GM21423 (cell line): Measurements from ENCODE around the gene TEX264.

Experiments
- ATAC-seq: cut with Tn5 transposase; IDR thresholded peaks from one replicate; pipeline ENCODE4 v1.9.1; 2021; ENCODE audit warnings: mild to moderate bottlenecking, moderate library complexity; ENCODE audit not compliant: unreplicated experiment

TEX264 gene

DNA sequence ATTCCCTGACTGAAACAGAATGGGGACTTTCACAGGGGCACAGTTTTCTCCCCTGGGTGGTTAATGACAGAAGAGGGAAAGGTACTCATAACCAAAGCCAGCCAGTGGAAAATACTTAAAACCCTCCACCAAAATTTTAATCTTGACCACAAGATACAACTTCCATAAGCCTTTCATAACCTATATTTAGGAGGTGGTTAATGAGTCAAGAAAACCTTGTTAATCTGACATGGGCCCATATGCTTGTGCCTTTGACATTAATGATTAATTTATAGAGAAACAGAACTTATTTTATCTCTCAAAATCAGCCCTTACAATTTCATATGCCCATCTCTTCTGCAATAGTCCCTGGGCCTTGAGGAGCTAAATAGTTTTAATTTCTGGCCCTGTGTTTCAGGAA is 76.8 kb downstream of the TEX264 start:
- ATAC-seq: no peak

DNA sequence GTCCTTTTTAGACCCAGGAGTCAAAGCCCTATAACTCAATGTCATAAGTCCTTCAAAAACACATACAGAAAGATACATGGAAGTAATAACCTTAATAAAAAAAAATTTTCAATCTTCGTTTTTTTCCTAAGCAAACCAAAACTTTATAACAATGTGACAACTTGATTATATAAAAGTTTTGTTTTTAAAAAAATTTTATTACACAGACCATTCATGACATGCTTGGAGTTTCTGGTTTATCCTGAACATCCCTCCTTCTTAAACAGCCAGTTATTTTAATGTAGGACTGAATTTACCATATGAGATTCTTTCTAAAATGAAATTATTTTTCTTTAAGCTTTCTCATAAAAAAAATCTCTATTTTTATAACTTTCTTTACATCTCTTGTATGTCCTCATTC is 77.3 kb downstream of the TEX264 start:
- no peak for ATAC-seq

DNA sequence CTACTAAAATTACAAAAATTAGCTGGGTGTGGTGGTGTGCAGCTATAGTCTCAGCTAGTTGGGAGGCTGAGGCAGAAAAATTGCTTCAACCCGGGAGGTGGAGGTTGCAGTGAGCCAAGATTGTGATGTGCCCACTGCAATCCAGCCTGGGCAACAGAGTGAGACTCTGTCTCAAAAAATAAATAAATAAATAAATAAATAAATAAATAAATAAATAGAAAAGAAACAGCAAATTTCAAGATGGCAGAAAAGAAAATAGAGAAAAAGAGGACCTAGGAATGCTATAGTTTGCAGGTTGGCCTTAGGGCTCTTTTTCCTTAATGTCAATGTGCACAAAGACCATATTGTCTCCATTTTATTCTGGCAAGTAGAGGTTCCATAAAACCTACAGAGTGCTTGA is 79.8 kb downstream of the TEX264 start:
- no peak for ATAC-seq

DNA sequence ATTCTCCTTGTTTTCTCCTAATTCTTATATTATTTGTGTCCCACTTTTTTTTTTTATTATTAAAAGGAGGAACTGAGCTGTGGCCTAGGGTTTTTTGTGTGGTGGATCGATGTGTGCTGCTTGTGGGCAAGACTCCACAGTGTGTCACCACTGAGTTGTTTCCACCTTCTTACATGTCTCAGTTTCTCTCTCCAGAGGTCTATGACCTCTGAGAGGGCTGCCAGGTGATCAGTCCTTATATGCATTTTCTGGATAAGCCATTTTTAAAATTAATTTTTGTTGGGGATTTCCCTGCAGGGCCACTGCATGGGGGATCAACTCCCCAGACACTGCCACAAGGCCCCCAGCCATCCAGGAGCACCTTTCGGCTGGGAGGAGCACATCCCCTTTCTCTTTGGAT is 80.2 kb downstream of the TEX264 start:
- no peak for ATAC-seq
